GM19238 (cell line): ENCODE results near the gene WASHC2C.
"Not testable (repeated sequence)": the region's sequence is repeated elsewhere in the genome, so short reads cannot be mapped to it uniquely, and the experiment has no call there.

ENCODE experiments used
- DNase-seq: peaks from one replicate; pipeline ENCODE4 v3.0.0; 2011; ENCODE audit warnings: low spot score; ENCODE audit not compliant: insufficient read length

The WASHC2C gene

DNA sequence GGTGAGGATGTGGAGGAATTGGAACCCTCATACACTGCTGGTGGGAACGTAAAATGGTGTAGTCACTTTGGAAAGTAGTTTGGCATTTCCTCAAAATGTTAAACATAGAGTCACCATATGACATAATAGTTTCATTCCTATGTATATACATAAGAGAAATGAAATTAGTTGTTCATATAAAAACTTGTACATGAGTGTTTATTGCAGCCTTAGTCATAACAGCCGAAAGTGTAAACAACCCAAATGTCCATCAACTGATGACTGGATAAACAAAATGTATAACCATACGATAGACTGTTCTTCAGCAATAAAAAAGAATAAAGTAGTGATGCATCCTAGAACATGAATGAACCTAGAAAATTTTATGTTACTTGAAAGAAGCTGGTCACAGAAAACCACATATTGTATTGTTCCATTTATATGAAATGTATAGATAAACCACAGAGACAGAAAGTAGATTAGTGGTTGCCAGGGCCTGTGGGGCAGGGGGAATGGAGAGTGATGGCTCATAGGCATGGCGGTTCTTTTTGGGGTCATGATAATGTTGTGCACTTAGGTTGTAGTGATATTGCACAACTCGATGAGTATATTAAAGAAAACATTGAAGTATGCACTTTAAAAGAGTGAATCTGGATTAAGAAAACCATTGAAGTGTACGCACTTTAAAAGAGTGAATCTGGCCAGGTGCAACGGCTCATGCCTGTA is 44.8 kb downstream of the WASHC2C start:
- DNase-seq: not testable (repeated sequence)

DNA sequence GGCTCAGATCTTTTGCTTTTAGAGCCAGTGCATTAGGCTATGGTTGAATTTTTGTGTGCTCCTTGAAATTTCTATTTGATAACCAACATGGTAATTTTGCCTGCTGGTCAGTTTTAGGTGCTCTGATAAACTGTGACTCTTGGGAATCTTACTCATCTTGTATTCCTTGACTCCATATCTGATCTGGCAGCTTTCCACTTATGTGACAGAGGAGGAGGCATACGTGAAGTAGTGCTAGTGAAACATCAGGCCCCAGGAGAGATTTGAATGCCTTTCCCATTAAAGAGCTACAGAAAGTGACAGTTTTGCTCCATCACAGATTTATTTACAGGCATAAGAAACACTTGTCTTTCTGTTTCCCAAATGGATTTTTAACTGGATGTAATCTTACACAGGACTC is 59.2 kb downstream of the WASHC2C start:
- DNase-seq: not testable (repeated sequence)

- not testable (repeated sequence) for DNase-seq
Measured at GRCh38 chr10:45787212-45787741, 60.2 kb downstream of the WASHC2C start.

GRCh38 chr10:45789991-45790390 is 62.9 kb downstream of the WASHC2C start:
- DNase-seq: not testable (repeated sequence)

DNA sequence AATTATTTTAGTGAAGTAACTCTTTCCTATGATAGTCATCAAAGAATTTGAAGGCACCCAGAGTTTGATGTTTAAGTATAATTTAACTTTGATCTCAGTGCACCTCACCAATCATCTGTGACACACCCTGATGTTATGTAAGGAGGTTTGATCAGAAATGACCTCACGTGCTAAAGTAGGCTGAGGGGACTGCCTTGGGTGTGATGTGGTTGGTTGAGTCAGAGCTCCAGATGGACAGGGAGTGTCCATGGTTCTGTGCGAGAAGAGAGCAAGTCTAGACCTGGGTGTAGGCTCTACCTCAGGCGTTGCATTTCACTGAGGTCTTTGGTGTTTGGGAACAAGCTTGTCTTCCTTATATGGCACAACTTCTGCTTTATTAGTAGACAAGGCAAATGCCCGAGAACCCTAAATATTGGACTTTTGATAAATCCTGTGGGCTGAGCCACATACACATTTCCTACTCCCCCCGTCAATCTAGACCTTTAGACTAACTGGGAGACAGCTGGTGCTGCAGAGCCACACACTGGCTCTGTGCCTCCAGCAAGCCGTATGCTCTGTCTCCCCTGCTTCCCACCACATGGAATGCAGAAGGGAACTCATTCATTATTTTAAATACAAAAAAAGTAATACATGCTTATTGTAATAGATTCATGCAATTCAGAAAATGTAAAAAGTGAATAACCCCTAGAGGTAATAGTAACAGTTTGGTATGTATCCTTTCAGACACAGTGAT is 63.8 kb downstream of the WASHC2C start:
- not testable (repeated sequence) for DNase-seq

DNA sequence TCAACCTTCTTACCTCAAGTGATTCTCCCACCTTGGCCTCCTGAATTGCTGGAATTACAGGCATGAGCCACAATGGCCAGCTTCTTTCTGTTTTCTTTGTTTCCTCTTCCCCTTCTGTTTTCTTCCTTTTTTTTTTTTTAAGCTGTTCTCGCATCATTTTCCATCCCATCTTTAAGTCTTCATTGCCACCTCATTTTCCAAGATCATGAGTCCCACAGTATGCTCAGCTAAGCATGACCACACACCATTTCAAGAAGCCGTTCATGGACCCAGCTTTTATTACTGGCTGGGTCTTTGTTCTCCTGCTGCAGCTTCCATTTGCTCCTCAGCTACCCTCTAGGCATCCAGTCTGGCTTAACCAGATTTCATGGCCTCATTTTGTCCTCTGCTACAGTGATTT is 67.7 kb downstream of the WASHC2C start:
- DNase-seq: not testable (repeated sequence)

DNA sequence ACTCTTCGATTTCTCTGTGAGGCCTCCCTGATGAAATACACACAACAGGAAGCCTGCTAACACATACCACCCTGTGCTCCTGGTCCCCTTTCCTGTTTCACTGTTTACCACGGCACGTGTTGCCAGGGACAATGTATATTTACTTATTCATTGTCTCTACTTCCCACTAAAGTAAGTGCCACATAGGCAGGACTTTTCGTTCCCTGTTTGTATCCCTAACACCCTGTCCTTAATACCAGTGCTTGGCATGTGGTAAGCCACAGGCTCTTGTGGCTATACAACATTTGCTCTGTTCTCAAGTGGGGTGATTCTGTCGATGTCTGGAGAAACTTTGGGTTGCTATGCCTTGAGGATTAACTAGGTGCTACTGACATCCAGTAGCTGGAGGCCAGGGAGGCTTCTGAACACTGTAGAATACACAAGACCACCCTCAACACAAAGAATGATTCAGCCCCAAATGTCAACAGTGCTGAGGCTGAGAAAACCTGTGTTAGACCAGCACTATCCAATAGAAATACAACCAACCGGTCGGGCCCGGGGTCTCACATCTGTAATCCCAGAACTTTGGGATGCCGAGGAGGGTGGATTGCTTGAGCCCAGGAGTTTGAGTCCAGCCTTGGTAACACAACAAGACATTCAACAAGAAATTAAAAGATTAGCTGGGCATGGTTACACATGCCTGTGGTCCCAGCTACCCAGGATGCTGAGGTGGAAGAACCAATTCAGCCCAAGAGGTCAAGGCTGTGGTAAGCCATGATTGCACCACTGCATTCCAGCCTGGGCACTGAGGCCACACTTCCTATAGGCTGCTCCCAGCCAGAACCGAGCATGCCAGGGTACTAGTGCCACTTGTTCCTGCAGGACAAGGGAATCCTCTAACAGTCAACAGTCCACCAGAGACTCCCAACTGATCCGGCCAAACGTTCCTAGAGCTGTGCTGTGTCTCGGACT is 76.3 kb downstream of the WASHC2C start:
- DNase-seq: not testable (repeated sequence)

GRCh38 chr10:45804996-45805395 is 77.9 kb downstream of the WASHC2C start:
- DNase-seq: not testable (repeated sequence)

DNA sequence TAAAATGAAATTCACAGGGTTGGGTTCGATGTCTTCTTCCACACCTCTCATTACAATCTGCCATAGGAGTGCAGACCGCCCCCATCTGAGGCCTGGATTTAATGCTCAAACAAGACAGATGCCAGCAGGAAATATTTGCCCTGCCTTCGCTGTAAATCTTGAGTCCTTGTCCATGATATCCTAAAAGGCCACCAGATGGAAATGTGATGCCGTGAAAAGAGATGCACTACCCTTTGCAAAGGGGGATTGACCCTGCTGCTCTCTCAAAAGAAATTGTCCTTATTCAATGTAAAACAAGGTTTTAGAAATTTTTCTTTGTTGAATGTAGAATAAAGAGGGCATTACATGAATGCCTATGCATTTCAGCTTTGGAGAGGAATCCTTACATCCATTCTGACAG is 82.8 kb downstream of the WASHC2C start:
- DNase-seq: no peak

DNA sequence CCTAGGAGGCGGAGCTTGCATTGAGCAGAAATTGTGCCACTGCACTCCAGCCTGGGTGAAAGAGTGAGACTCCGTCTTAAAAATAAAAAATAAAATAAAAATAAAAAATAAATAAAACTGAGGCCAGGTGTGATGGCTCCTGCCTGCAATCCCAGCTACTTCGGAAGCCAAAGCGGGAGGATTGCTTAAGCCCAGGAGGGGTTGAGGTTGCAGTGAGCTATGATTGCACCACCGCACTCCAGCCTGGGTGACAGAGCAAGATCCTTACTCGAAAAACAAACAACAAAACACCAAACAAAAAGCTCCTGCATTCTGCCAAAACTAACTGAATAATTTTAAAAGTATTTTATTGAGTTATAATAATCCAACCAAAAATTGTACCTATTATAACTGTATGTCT is 84.0 kb downstream of the WASHC2C start:
- no peak for DNase-seq

GRCh38 chr10:45812959-45813358 is 85.9 kb downstream of the WASHC2C start:
- not testable (repeated sequence) for DNase-seq

DNA sequence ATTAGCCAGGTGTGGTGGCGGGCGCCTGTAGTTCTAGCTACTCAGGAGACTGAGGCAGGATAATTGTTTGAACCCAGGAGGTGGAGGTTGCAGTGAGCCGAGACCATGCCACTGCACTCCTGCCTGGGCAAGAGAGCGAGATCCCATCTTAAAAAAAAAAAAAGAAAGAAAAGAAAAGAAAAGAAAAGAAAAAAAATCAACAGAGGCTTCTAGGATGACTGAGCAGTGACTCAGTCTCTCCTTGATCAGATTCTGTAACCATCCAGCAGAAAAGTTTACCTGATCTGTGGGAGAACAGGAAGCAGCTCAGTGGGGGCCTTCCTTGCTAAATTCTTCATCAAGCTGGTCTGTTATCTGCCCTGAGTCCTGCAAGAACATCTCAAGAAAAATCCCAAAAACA is 87.1 kb downstream of the WASHC2C start:
- not testable (repeated sequence) for DNase-seq

DNA sequence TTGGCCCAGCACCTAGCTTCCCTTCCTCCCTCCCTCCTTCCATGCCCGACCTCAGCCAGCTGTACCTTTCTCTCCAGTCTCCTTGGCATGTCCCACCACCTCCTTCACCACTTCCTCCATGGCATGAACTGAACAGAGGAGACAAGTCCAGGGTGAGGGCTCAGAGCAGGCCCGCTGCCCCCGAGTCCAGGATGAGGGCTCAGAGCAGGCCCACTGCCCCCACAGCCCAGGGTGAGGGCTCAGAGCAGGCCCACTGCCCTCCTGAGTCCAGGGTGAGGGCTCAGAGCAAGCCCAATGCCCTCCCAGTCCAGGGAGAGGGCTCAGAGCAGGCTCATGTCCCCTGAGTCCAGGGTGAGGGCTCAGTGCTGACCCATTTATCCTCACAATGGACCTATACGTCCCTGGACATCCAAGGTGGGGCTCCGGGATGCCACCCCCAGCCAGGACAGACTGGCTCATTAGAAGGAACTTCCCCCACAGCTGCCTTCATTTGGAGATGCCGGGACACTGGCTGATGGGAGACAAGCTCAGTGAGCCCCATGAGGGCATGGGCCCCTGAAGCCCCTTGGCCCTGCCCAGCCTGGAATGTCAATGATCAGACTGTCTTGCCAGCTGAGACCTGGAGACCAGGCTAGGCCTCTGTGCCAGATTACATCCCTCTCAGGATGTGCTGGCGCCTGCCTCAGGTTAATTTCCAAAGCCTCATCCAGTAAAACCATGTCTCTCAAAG is 90.2 kb downstream of the WASHC2C start:
- DNase-seq: no peak

DNA sequence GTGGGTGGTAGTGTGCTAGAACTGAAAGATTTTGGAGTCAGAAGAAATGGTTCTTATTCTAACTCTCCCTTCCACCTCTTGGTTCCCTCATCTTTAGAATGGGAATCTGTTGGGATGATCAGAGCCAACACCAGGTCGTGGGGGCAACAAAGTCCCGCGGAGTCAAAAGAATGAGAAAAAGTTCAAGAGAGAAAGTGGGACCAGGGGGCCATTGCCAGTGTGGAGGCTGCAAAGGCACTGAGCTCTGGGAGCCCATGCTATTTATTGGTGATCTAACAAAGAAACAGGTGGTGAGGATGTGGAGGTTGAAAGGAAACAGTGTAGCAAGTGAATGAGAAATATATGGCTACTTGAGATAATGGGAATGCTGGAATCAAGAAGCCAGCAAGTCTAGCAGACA is 90.8 kb downstream of the WASHC2C start:
- DNase-seq: no peak

- no peak for DNase-seq
Measured at GRCh38 chr10:45819552-45819951, 92.5 kb downstream of the WASHC2C start.

DNA sequence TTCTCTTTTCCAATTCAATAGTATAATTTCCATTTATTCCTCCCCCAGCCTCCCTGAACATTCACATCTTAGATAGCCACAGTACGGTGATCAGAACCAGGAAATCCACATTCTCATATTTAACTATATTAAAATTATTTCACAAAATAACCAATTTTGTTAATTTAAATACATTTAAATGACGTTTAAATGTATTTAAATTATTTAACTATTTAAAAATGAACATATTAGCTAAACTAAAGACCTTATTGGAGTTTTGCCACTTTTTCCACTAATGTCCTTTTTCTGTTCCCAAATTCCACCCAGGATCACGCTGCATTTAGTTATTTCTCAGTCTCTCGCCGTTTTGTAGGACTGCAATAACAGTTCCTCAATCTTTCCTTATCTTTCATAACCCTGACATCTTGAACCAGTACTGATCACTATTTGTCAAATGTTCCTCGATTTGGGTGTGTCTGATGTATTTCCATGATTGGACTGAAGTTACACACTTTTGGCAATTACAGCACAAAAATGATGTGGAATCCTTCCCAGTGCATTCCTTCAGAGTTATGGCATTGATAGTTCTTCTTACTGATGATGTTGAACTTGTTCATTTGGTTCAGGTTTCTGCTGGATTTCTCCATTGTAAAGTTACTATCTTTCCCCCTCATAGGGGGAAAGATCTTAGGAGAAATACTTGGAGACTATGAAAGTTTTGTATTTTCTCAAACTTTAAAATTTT is 93.2 kb downstream of the WASHC2C start:
- DNase-seq: not testable (repeated sequence)

- not testable (repeated sequence) for DNase-seq
Measured at GRCh38 chr10:45822918-45823317, 95.9 kb downstream of the WASHC2C start.
